HepG2 (cell line): ENCODE data around the gene NDUFA8. TPM values are rescaled to one million over a fixed set of nuclear protein-coding genes. Genes with fewer than 3 reads are reported as not detected.

Source experiments
- ETV5 ChIP-seq: IDR thresholded peaks from 2 replicates; pipeline ENCODE4 v1.6.1; 2018; ENCODE audit warnings: missing biosample characterization, missing genetic modification reagents, inconsistent platforms, borderline replicate concordance
- FOSL1 ChIP-seq: sonication (generic); formaldehyde crosslinking; IDR thresholded peaks from 2 replicates; pipeline ENCODE4 v1.9.0; 2021; ENCODE audit warnings: missing genetic modification reagents, borderline replicate concordance
- PAXIP1 ChIP-seq: sonication (generic); formaldehyde crosslinking; conservative IDR thresholded peaks from 2 replicates; pipeline ENCODE4 v1.4.0; 2020; ENCODE audit warnings: mild to moderate bottlenecking, missing genetic modification reagents, moderate library complexity
- RBFOX2 ChIP-seq: fragments of 200-400 bp; formaldehyde crosslinking; IDR thresholded peaks from 2 replicates; pipeline ENCODE4 v1.6.1; 2017; ENCODE audit warnings: low read depth, mild to moderate bottlenecking, low read length
- THAP9 ChIP-seq: sonication (generic); formaldehyde crosslinking; IDR thresholded peaks from 2 replicates; pipeline ENCODE4; 2020; ENCODE audit warnings: missing genetic modification reagents, mild to moderate bottlenecking, borderline replicate concordance
- ZNF709 ChIP-seq: sonication (generic); formaldehyde crosslinking; IDR thresholded peaks from 2 replicates; pipeline ENCODE4 v1.5.0; 2020; ENCODE audit warnings: mild to moderate bottlenecking, missing genetic modification reagents
- polyA plus RNA-seq, 8 experiments: library from polyadenylated mRNA; depleted of rRNA in 3 of 8; stranded (reverse) in 7 of 8; unstranded in 1 of 8; fragments of >200 nt; fragmentation: Illumina TruSeq in 4 of 8; extraction: Trizol in 4 of 8; gene quantifications; 2 replicates each; pipeline versions ENCODE4 v1.2.1 to v1.2.3, GENCODE V29; 2011 to 2016; ENCODE audit warnings: low read depth in 4 of 8, missing spikeins in 1 of 8, mixed read lengths in 1 of 8; ENCODE audit not compliant: insufficient read depth in 1 of 8
- total RNA-seq, 5 experiments: library from RNA; depleted of rRNA; stranded (reverse); fragments of >200 nt; fragmentation: Illumina TruSeq; extraction: Trizol; gene quantifications; 2 replicates each; pipeline ENCODE4 v1.2.3, GENCODE V29; 2016; ENCODE audit warnings: low read depth in 1 of 5
- TF ChIP-seq, protein P1 (sequence below): sonication (generic); formaldehyde crosslinking; IDR thresholded peaks from 2 replicates; pipeline ENCODE4 v1.4.0; 2020; ENCODE audit warnings: missing genetic modification reagents
- TF ChIP-seq, protein P2 (sequence below): sonication (generic); formaldehyde crosslinking; IDR thresholded peaks from 2 replicates; pipeline ENCODE4 v1.5.0; 2020; ENCODE audit warnings: mild to moderate bottlenecking, missing genetic modification reagents

Gene NDUFA8
- total and polyA plus RNA-seq, 2 of the 13 experiments (the other 11 are each of a cell fraction or from before 2014, with no cell fraction given) = 68.6 to 71.7 TPM

DNA sequence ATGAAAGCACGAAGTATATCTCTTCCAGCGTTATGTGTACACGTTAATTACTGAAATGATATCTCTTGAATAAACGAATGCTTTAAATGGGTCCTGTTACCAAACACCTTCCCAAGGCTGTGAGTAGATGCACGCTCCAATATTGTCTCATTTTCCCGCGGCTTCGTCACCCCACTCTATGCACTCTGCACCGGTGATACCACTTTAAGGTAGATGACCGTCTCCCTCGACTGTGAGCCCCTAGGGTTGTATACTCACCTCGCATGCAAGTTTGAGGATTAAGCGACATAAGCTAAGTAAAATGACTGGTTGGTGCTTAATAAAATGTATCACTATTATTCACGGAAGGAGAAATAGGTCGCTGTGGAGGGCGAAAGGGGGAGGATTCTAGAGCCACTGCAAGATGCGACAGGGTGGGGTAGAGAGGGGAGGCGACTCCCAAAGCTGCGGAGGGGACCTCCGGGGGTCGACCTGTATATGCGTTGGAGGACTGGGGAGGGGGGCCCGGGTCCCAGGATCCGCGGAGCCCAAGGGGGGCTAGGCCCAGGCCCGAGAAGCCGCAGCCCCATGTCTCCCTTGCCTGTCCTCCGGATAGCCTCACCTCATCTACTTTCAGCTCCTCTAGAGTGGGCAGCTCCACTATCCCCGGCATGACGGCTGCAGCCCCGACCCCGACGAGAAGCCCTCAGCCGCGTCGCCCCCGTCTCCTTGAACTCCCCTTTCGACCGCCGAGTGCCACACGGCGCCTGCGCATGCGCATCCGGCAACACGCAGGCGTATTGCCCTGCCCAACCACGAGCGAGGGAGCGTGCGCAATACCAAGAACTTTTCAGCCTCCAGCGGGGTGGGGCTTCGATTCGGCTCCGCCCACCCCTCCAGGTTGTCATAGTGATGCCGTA, at the start of gene NDUFA8, which contains the start of gene MORN5 (continued):
- TF ChIP-seq, protein P1, sequence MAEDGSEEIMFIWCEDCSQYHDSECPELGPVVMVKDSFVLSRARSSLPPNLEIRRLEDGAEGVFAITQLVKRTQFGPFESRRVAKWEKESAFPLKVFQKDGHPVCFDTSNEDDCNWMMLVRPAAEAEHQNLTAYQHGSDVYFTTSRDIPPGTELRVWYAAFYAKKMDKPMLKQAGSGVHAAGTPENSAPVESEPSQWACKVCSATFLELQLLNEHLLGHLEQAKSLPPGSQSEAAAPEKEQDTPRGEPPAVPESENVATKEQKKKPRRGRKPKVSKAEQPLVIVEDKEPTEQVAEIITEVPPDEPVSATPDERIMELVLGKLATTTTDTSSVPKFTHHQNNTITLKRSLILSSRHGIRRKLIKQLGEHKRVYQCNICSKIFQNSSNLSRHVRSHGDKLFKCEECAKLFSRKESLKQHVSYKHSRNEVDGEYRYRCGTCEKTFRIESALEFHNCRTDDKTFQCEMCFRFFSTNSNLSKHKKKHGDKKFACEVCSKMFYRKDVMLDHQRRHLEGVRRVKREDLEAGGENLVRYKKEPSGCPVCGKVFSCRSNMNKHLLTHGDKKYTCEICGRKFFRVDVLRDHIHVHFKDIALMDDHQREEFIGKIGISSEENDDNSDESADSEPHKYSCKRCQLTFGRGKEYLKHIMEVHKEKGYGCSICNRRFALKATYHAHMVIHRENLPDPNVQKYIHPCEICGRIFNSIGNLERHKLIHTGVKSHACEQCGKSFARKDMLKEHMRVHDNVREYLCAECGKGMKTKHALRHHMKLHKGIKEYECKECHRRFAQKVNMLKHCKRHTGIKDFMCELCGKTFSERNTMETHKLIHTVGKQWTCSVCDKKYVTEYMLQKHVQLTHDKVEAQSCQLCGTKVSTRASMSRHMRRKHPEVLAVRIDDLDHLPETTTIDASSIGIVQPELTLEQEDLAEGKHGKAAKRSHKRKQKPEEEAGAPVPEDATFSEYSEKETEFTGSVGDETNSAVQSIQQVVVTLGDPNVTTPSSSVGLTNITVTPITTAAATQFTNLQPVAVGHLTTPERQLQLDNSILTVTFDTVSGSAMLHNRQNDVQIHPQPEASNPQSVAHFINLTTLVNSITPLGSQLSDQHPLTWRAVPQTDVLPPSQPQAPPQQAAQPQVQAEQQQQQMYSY (CRISPR knock-in tag) = no peak
- TF ChIP-seq ETV5 (no peak), ZNF709 (CRISPR knock-in tag) (peak; percentile 53; the same call in 1 of the 2 replicates), THAP9 (CRISPR knock-in tag) (no peak), FOSL1 (CRISPR knock-in tag) (no peak), RBFOX2 (peak; percentile 89), PAXIP1 (CRISPR knock-in tag) (0 out of 2 replicates have a peak, but pooled peaks have one; percentile 21)
- TF ChIP-seq, protein P2, sequence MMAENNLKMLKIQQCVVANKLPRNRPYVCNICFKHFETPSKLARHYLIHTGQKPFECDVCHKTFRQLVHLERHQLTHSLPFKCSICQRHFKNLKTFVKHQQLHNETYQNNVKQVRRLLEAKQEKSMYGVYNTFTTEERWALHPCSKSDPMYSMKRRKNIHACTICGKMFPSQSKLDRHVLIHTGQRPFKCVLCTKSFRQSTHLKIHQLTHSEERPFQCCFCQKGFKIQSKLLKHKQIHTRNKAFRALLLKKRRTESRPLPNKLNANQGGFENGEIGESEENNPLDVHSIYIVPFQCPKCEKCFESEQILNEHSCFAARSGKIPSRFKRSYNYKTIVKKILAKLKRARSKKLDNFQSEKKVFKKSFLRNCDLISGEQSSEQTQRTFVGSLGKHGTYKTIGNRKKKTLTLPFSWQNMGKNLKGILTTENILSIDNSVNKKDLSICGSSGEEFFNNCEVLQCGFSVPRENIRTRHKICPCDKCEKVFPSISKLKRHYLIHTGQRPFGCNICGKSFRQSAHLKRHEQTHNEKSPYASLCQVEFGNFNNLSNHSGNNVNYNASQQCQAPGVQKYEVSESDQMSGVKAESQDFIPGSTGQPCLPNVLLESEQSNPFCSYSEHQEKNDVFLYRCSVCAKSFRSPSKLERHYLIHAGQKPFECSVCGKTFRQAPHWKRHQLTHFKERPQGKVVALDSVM (CRISPR knock-in tag) = no peak
